Progenitor cell of endocrine pancreas (in vitro differentiated cells): ENCODE data around the gene GP1BB. TPM values are rescaled to one million over a fixed set of nuclear protein-coding genes. Genes with fewer than 3 reads are reported as not detected.

Source experiments
- DNase-seq: peaks from one replicate; pipeline ENCODE4 v3.0.0; 2021; ENCODE audit warnings: low spot score; ENCODE audit not compliant: unreplicated experiment
- H3K27ac Mint-ChIP-seq: 2 replicates; pipeline ENCODE4 v1.8.0; 2021; ENCODE audit warnings: mild to moderate bottlenecking, moderate library complexity, mixed read lengths
- H3K27me3 Mint-ChIP-seq: 2 replicates; pipeline ENCODE4 v1.8.0; 2021; ENCODE audit warnings: mixed read lengths
- H3K36me3 Mint-ChIP-seq: 2 replicates; pipeline ENCODE4 v1.8.0; 2022; ENCODE audit warnings: mixed read lengths; ENCODE audit not compliant: insufficient read depth
- H3K4me1 Mint-ChIP-seq: 2 replicates; pipeline ENCODE4 v1.8.0; 2021; ENCODE audit warnings: low read depth, mixed read lengths
- H3K4me3 Mint-ChIP-seq: 2 replicates; pipeline ENCODE4 v1.8.0; 2021; ENCODE audit warnings: low read depth, mild to moderate bottlenecking, moderate library complexity, mixed read lengths
- H3K9me3 Mint-ChIP-seq: 2 replicates; pipeline ENCODE4 v1.8.0; 2021; ENCODE audit warnings: low read depth, mixed read lengths
- total RNA-seq: library from RNA; stranded (reverse); gene quantifications from 2 replicates; pipeline ENCODE4 v1.2.1, GENCODE V29; 2021
- TF ChIP-seq, protein P1 (sequence below): fragments of 200-600 bp; sonication (generic); IDR thresholded peaks from one replicate; pipeline ENCODE4 v1.5.0; 2021; ENCODE audit warnings: antibody characterized with exemption, mild to moderate bottlenecking; ENCODE audit not compliant: unreplicated experiment

The GP1BB gene
- total RNA-seq, 1 donor from 2014 or later, result 7.7 TPM

DNA sequence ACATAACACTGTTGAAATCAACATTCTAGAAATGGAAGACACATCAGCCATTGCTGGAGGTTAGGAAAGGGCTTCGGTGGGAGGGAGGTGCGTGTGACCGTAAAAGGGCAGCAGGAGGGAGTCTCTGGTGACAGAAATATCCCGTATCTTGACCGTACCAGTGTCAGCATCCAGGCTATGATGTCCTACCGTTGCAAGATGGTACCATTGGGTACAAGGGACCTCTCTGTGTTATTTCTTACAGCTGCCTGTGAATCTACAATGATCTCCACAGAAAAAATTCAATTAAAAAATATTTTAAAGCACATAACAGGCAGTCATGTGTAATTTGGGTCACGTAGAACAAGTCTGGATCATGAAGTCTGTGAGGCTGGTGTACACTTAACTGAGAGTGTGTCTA lies 36.4 kb upstream of the GP1BB start:
- H3K36me3 Mint-ChIP-seq, result no peaks in the 10 kb centered on the region
- TF ChIP-seq, protein P1, sequence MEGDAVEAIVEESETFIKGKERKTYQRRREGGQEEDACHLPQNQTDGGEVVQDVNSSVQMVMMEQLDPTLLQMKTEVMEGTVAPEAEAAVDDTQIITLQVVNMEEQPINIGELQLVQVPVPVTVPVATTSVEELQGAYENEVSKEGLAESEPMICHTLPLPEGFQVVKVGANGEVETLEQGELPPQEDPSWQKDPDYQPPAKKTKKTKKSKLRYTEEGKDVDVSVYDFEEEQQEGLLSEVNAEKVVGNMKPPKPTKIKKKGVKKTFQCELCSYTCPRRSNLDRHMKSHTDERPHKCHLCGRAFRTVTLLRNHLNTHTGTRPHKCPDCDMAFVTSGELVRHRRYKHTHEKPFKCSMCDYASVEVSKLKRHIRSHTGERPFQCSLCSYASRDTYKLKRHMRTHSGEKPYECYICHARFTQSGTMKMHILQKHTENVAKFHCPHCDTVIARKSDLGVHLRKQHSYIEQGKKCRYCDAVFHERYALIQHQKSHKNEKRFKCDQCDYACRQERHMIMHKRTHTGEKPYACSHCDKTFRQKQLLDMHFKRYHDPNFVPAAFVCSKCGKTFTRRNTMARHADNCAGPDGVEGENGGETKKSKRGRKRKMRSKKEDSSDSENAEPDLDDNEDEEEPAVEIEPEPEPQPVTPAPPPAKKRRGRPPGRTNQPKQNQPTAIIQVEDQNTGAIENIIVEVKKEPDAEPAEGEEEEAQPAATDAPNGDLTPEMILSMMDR, result no peak
- DNase-seq, result no peak
- H3K27ac Mint-ChIP-seq, result no peak overlapping the region
- H3K27me3 Mint-ChIP-seq, result peaks cover 32% of the 10 kb centered on the region
- H3K4me1 Mint-ChIP-seq, result peaks cover 2% of the 10 kb centered on the region
- H3K4me3 Mint-ChIP-seq, result no peak overlapping the region
- H3K9me3 Mint-ChIP-seq, result peaks cover 7% of the 10 kb centered on the region

DNA sequence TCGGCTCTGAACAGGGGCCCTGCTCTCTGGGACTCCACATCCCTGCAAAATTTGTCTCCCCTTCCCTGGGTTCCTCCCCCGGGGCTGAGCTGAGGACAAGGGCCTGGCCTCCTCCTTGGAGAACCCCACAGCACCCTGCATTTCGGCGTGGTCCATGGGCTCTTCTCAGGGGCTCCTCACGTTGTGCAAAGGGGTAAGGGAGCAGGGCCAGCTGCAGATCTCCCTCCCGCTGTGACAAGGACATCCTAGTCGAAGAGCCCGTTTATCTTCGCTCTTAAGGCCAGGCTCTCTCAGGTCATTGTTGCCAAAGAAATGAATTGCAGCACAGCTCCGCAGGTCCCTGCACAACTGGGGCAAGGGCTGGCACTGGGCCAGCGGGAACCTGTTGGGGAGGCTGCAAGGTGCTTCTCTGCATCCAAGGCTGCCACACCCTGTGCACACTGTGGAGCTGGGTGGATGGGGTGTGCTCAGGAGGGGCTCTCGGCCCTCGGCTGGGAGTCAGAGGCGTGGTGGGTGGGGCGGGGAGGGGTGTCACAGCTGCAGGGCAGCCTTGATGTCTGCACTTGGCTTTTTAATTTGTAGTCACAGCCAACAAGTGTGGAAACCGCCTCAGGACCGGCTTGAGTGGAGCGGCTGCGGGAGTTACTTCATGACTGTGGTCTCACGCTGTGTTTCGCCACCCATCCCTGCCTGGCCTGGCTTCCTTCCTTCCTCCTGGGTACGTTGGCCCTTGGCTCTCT lies 35.6 kb upstream of the GP1BB start:
- TF ChIP-seq, protein P1, result no peak
- Mint-ChIP-seq H3K27ac (no peak overlapping the region), H3K4me3 (no peak overlapping the region), H3K36me3 (no peaks in the 10 kb centered on the region), H3K27me3 (peaks cover 27% of the 10 kb centered on the region), H3K9me3 (peaks cover 7% of the 10 kb centered on the region), H3K4me1 (peaks cover 2% of the 10 kb centered on the region)
- DNase-seq, result no peak

DNA sequence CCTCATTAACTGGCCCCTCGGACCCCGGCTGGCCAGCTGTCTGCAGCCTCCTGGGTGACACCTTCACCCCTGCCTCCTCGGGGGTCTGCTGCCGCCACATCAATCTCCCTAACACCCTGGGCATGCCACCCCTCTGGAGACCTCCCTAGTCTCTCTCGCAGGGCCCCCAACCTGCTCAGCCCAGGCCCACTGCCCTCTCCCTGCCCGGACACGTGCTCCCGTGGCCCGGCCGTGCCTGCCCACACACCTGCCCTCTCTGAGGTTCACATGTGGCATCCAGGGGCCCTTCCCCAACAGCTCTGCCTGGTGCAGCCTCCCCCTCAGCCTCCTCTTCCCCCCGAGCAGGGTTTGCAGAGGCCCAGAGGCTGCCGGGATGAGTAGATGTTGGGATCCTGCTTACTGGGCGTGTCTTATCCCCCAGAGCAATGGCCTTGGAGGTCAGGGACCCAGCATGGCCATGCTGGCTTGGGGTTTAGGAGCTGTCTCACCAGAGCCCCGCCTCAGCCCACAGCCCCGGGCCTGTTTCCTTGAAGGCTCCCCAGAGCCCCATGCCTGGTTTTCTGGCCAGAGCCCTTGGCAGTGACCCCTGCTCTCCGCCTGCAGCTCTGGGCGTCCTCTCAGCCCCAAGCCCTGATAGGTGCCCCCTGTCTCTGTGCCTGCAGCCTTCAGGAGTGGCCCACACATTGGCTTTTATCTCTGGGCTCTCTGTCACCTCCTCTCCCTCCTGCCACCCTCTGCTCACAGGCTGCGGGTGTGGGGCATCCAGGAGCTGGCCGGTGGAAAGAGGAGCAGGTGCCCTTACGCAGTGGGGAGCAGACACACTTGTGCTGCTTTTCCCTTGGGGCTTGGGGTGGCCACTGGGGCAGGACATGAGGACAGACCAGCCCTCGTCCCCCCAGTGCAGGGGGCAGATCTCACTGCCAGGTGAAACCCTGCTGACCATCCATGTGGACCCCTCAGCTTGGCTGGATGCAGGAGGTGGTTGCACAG lies 34.7 kb upstream of the GP1BB start:
- TF ChIP-seq, protein P1, result no peak
- peaks cover 7% of the 10 kb centered on the region for H3K9me3 Mint-ChIP-seq
- no peak overlapping the region for H3K27ac Mint-ChIP-seq
- DNase-seq, result no peak
- H3K4me1 Mint-ChIP-seq, result peaks cover 2% of the 10 kb centered on the region
- H3K36me3 Mint-ChIP-seq, result no peaks in the 10 kb centered on the region
- peaks cover 24% of the 10 kb centered on the region for H3K27me3 Mint-ChIP-seq
- no peak overlapping the region for H3K4me3 Mint-ChIP-seq

DNA sequence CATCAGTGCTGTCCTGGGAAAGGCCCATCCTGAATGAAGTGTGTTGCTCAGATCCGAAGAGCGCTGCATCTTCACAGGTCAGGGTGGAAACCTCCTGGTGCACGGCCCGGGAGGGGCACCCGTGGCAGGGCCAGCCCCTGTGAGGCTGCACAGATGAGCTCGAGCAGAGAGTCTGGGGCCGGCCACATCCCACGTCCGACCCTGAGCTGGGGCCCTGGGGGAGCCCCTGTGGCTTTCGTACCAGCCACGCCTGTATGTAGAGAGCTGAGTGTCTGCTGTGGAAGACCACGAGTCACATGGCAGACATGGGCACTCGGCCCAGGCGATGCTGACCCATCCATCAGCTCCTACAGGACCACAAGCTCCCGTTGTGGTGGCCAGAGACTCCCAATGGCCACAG lies 33.9 kb upstream of the GP1BB start:
- no peak for DNase-seq
- H3K4me1 Mint-ChIP-seq, result peaks cover 2% of the 10 kb centered on the region
- no peaks in the 10 kb centered on the region for H3K36me3 Mint-ChIP-seq
- no peak overlapping the region for H3K27ac Mint-ChIP-seq
- peaks cover 4% of the 10 kb centered on the region for H3K9me3 Mint-ChIP-seq
- H3K4me3 Mint-ChIP-seq, result no peak overlapping the region
- peaks cover 18% of the 10 kb centered on the region for H3K27me3 Mint-ChIP-seq
- TF ChIP-seq, protein P1, result no peak

- H3K4me1 Mint-ChIP-seq, result peaks cover 2% of the 10 kb centered on the region
- H3K36me3 Mint-ChIP-seq, result no peaks in the 10 kb centered on the region
- no peak overlapping the region for H3K27ac Mint-ChIP-seq
- DNase-seq, result no peak
- H3K27me3 Mint-ChIP-seq, result peaks cover 15% of the 10 kb centered on the region
- TF ChIP-seq, protein P1, result no peak
- no peak overlapping the region for H3K4me3 Mint-ChIP-seq
- H3K9me3 Mint-ChIP-seq, result peaks cover 2% of the 10 kb centered on the region
These were observed 32.2 kb upstream of the GP1BB start for GRCh38 chr22:19691007-19691720.
